K562 (cell line): ENCODE measurements around the gene KBTBD4.

Experiments used
- BACH1 ChIP-seq: fragments of 200-800 bp; sonication (Bioruptor generic); IDR thresholded peaks from 2 replicates; pipeline ENCODE4 v1.6.1; 2016; ENCODE audit warnings: missing genetic modification characterization, missing compliant biosample characterization
- CBX5 ChIP-seq: IDR thresholded peaks from 2 replicates; pipeline ENCODE4 v1.6.1; 2014; ENCODE audit warnings: low read depth, borderline replicate concordance
- CTCF ChIP-seq, 3 experiments: IDR thresholded peaks in 2 of 3; conservative IDR thresholded peaks in 1 of 3; 2 replicates each; pipeline ENCODE4 v1.5.1; 2011 to 2012; ENCODE audit warnings: low read length in 3 of 3, mild to moderate bottlenecking in 3 of 3, control low read depth in 2 of 3, improper control_type of control experiment in 1 of 3, inconsistent platforms in 1 of 3, low read depth in 1 of 3, mixed read lengths in 1 of 3, moderate library complexity in 1 of 3; ENCODE audit not compliant: insufficient read depth in 2 of 3
- FOXA3 ChIP-seq, 2 experiments: fragments of 450-650 bp in 1 of 2; sonication (generic) in 1 of 2; formaldehyde crosslinking; IDR thresholded peaks in 1 of 2; conservative IDR thresholded peaks in 1 of 2; 2 replicates each; pipeline versions ENCODE4 v1.4.0 to v1.8.0; 2020 to 2022; ENCODE audit warnings: mild to moderate bottlenecking in 2 of 2, missing genetic modification reagents in 1 of 2
- HBP1 ChIP-seq: fragments of 450-650 bp; formaldehyde crosslinking; IDR thresholded peaks from 2 replicates; pipeline ENCODE4 v1.4.0; 2022; ENCODE audit warnings: missing genetic modification characterization
- HDAC1 ChIP-seq, 2 experiments: fragments of 450-650 bp; IDR thresholded peaks; 2 replicates each; pipeline ENCODE4 v1.6.1; 2016 to 2017; ENCODE audit warnings: inconsistent platforms in 1 of 2, mild to moderate bottlenecking in 1 of 2, moderate library complexity in 1 of 2
- MCM2 ChIP-seq: fragments of 450-650 bp; IDR thresholded peaks from 2 replicates; pipeline ENCODE4 v1.6.1; 2017; ENCODE audit warnings: low read depth, mild to moderate bottlenecking
- PHF20 ChIP-seq: fragments of 450-650 bp; IDR thresholded peaks from 2 replicates; pipeline ENCODE4 v1.6.1; 2018; ENCODE audit not compliant: partially characterized antibody
- POLR2A ChIP-seq: fragments of 450-650 bp; conservative IDR thresholded peaks from 2 replicates; pipeline ENCODE4 v1.6.1; 2016
- RFX1 ChIP-seq: fragments of 450-650 bp; IDR thresholded peaks from 2 replicates; pipeline ENCODE4 v1.6.1; 2016; ENCODE audit warnings: mild to moderate bottlenecking, moderate library complexity
- ZBTB43 ChIP-seq: sonication (generic); formaldehyde crosslinking; IDR thresholded peaks from 2 replicates; pipeline ENCODE4 v1.8.0; 2023; ENCODE audit warnings: mild to moderate bottlenecking, missing genetic modification reagents
- ZNF274 ChIP-seq: IDR thresholded peaks from 2 replicates; pipeline ENCODE4 v1.6.1; 2011; ENCODE audit warnings: low read depth, mild to moderate bottlenecking, low read length, moderate library complexity, borderline replicate concordance
- ZNF584 ChIP-seq: fragments of 200-800 bp; sonication (Bioruptor generic); IDR thresholded peaks from 2 replicates; pipeline ENCODE4 v1.6.1; 2016; ENCODE audit warnings: low read depth, mild to moderate bottlenecking, missing genetic modification characterization, missing compliant biosample characterization
- ZNF586 ChIP-seq: fragments of 450-650 bp; formaldehyde crosslinking; conservative IDR thresholded peaks from 2 replicates; pipeline ENCODE4 v1.4.0; 2020; ENCODE audit warnings: mild to moderate bottlenecking, moderate library complexity

GRCh38 chr11:47527186-47527585 lies 51.6 kb downstream of the KBTBD4 start:
- TF ChIP-seq FOXA3 (CRISPR knock-in tag; conservative IDR thresholded peaks at IDR 0.05 in 1 of 2, IDR thresholded peaks at IDR 0.05 in 1 of 2) (no peak), PHF20 (no peak), RFX1 (no peak), BACH1 (no peak), MCM2 (no peak), CBX5 (no peak), HDAC1 (IDR thresholded peaks at IDR 0.05) (no peak), POLR2A (no peak), ZNF274 (no peak), HBP1 (CRISPR knock-in tag) (no peak), ZNF586 (CRISPR knock-in tag) (no peak), ZBTB43 (CRISPR knock-in tag) (no peak), ZNF584 (CRISPR knock-in tag) (no peak), CTCF (IDR thresholded peaks at IDR 0.05 in 2 of 3, conservative IDR thresholded peaks at IDR 0.05 in 1 of 3; ENCODE audit: insufficient read depth in 2 of 3, low read depth in 1 of 3, low read length in 3 of 3) (no peak)
